Vagina (tissue), 2 donors: Measurements from ENCODE around the gene TWIST2.

ENCODE experiments used
- POLR2AphosphoS5 ChIP-seq, 2 donors: sonication (generic); formaldehyde crosslinking; IDR thresholded peaks; one replicate each; pipeline ENCODE4 v1.9.0; 2017; ENCODE audit warnings: antibody characterized with exemption in 2 of 2, mild to moderate bottlenecking in 2 of 2, low read depth in 1 of 2; ENCODE audit not compliant: insufficient read depth in 1 of 2
- TF ChIP-seq, protein P1 (sequence below), 3 experiments: fragments of 450-650 bp in 2 of 3; fragments of 200-600 bp in 1 of 3; sonication (generic) in 1 of 3; IDR thresholded peaks; one replicate each; pipeline ENCODE4 v1.5.1; 2017 to 2019; ENCODE audit warnings: antibody characterized with exemption in 3 of 3, mild to moderate bottlenecking in 2 of 3, moderate library complexity in 2 of 3

DNA sequence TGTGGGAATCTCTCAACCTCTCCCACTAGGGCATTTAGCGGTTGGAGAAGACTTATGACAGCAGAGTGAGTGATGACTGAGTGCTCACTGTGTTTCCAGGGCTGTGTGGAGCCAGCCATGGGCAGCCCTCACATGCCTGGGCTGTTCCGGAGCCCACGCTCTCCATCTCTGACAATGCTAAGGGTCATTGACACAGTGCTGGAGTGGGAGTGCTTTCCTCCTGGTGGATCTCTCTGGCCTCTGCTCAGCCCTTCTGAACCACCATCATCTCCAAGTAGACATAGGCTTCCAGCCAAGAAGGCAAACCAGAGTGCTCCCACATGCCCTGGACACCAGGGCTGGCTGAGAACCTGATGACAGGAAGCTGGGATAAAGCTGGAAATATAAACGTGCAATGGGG is 33.1 kb upstream of the TWIST2 start:
- TF ChIP-seq, protein P1, sequence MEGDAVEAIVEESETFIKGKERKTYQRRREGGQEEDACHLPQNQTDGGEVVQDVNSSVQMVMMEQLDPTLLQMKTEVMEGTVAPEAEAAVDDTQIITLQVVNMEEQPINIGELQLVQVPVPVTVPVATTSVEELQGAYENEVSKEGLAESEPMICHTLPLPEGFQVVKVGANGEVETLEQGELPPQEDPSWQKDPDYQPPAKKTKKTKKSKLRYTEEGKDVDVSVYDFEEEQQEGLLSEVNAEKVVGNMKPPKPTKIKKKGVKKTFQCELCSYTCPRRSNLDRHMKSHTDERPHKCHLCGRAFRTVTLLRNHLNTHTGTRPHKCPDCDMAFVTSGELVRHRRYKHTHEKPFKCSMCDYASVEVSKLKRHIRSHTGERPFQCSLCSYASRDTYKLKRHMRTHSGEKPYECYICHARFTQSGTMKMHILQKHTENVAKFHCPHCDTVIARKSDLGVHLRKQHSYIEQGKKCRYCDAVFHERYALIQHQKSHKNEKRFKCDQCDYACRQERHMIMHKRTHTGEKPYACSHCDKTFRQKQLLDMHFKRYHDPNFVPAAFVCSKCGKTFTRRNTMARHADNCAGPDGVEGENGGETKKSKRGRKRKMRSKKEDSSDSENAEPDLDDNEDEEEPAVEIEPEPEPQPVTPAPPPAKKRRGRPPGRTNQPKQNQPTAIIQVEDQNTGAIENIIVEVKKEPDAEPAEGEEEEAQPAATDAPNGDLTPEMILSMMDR (IDR thresholded peaks at IDR 0.05): no peak
- TF ChIP-seq POLR2AphosphoS5 (IDR thresholded peaks at IDR 0.05; ENCODE audit: insufficient read depth in 1 of 2, low read depth in 1 of 2): no peak
